BJ (cell line): ENCODE measurements around the gene PDZD4. TPM values are rescaled to one million over a fixed set of nuclear protein-coding genes. Genes with fewer than 3 reads are reported as not detected.

Source experiments
- CTCF ChIA-PET: fragments of 350-600 bp; formaldehyde crosslinking; extraction: SDS; loops from one replicate; lab custom pipeline; 2021; ENCODE audit warnings: antibody characterized with exemption, inconsistent platforms; lab: Yijun Ruan, JAX
- POLR2A ChIA-PET: fragments of 300-600 bp; sonication (Branson Sonifier 250); formaldehyde crosslinking; extraction: SDS; loops from one replicate; lab custom pipeline; 2021; ENCODE audit warnings: antibody characterized with exemption; lab: Charles Lee
- DNase-seq: peaks from one replicate; pipeline ENCODE4 v3.0.0-alpha.2; 2011; ENCODE audit warnings: low read depth
- H3K27me3 ChIP-seq: 2 replicates; pipeline ENCODE4 v1.6.0; 2011; ENCODE audit warnings: low read length; ENCODE audit not compliant: control insufficient read depth, insufficient read depth
- H3K36me3 ChIP-seq: 2 replicates; pipeline ENCODE4 v1.5.1; 2011; ENCODE audit warnings: low read length; ENCODE audit not compliant: control insufficient read depth, insufficient read depth
- H3K4me3 ChIP-seq: 2 replicates; pipeline ENCODE4 v1.5.1; 2011; ENCODE audit warnings: low read depth, mild to moderate bottlenecking, control low read depth, low read length
- polyA plus RNA-seq: library from polyadenylated mRNA; depleted of rRNA; stranded (reverse); fragments of >200 nt; gene quantifications from 2 replicates; pipeline ENCODE4 v1.2.3, GENCODE V29; 2011
- TF ChIP-seq, protein P1 (sequence below): IDR thresholded peaks from 2 replicates; pipeline ENCODE4 v1.5.1; 2011; ENCODE audit warnings: low read depth, mild to moderate bottlenecking, control low read depth, inconsistent platforms, low read length, moderate library complexity; ENCODE audit not compliant: insufficient read depth

PDZD4 gene
- polyA plus RNA-seq, 1 experiment = 0.82 TPM

DNA sequence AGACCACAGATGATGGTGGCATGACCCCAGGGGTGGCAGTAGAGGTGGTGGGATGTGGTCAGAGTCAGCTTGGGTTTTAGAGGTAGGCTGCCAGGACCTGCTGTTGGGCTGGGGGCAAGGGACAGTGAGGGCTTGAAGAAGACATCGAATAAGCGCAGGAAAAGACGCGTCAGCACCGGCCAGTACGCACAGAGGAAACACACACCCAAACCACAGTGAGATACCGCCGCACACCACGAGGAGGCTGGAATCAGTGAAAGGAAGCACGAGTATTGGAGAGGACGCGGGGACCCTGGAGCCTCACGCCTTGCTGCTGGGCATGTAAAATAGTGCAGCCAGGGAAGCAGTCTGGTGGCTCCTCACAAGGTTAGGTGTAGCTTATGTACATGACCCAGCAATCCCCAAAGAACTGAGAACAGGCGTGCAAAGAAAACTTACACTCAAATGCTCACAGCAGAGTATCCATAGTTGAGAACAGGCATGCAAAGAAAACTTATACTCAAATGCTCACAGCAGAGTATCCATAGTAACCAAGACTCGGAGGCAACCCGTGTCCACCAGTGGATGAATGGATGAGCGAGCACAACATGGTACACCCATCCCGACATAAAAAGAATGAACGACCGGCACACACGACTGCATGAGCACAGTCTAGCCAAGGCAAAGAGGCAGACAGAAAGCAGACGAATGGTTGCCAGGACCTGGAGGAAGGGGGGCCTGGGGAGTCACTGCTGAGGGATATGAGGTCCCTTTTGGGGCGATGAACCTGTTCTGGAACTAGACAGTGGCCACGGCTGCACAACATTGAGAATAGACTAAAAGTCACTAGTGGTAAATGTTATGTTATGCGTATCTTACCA, 13.3 kb downstream of the PDZD4 start:
- Histone ChIP-seq H3K27me3 (no peaks in the 10 kb centered on the region; the same call in 1 of the 2 replicates), H3K36me3 (no peaks in the 10 kb centered on the region), H3K4me3 (no peak overlapping the region)
- no peak for DNase-seq
- TF ChIP-seq, protein P1, sequence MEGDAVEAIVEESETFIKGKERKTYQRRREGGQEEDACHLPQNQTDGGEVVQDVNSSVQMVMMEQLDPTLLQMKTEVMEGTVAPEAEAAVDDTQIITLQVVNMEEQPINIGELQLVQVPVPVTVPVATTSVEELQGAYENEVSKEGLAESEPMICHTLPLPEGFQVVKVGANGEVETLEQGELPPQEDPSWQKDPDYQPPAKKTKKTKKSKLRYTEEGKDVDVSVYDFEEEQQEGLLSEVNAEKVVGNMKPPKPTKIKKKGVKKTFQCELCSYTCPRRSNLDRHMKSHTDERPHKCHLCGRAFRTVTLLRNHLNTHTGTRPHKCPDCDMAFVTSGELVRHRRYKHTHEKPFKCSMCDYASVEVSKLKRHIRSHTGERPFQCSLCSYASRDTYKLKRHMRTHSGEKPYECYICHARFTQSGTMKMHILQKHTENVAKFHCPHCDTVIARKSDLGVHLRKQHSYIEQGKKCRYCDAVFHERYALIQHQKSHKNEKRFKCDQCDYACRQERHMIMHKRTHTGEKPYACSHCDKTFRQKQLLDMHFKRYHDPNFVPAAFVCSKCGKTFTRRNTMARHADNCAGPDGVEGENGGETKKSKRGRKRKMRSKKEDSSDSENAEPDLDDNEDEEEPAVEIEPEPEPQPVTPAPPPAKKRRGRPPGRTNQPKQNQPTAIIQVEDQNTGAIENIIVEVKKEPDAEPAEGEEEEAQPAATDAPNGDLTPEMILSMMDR = no peak
- POLR2A ChIA-PET = no interaction called here
- CTCF ChIA-PET = interaction anchor here (0.9 kb wide), 1 partner anchor 131 kb away, joined by 3 read pairs; no protein-coding TSS in a partner anchor

- CTCF ChIA-PET = no interaction called here
- TF ChIP-seq, protein P1 = no peak
- POLR2A ChIA-PET = no interaction called here
- no peaks in the 10 kb centered on the region for H3K36me3 ChIP-seq
- H3K27me3 ChIP-seq = no peaks in the 10 kb centered on the region; the same call in 1 of the 2 replicates
- H3K4me3 ChIP-seq = no peak overlapping the region
- DNase-seq = no peak
These were observed 15.6 kb downstream of the PDZD4 start for GRCh38 chrX:153814591-153815315.

GRCh38 chrX:153813161-153813560, 17.2 kb downstream of the PDZD4 start:
- DNase-seq = no peak
- TF ChIP-seq, protein P1 = no peak
- CTCF ChIA-PET = interaction anchor here (0.9 kb wide), 1 partner anchor 24 kb away, joined by 3 read pairs; no protein-coding TSS in a partner anchor
- H3K36me3 ChIP-seq = no peaks in the 10 kb centered on the region
- no peaks in the 10 kb centered on the region; the same call in 1 of the 2 replicates for H3K27me3 ChIP-seq
- POLR2A ChIA-PET = no interaction called here
- H3K4me3 ChIP-seq = no peak overlapping the region

DNA sequence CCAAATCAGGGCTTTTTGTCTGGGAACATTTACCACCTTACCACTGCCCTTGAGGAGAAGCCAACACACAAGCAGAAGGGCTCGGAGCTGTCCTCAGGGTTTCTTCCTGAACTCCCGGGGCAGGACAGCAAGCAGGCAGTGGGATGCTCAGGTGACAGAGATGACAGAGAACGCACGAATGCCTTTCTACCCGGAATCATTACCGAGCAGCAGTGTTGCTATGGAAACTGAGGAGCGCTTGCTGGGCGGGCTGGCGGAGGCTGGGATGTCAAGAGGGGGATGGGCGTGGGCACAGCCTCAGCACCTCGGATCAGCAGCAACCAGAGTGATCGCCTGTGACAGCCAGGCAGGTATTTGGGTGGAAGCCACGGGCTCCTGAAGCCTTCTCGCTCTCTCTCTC, 18.1 kb downstream of the PDZD4 start:
- TF ChIP-seq, protein P1 = no peak
- Histone ChIP-seq H3K4me3 (no peak overlapping the region), H3K36me3 (no peaks in the 10 kb centered on the region), H3K27me3 (no peaks in the 10 kb centered on the region; the same call in 1 of the 2 replicates)
- CTCF ChIA-PET = interaction anchor here (0.9 kb wide), 1 partner anchor 23 kb away, joined by 3 read pairs; no protein-coding TSS in a partner anchor
- no peak for DNase-seq
- POLR2A ChIA-PET = no interaction called here

DNA sequence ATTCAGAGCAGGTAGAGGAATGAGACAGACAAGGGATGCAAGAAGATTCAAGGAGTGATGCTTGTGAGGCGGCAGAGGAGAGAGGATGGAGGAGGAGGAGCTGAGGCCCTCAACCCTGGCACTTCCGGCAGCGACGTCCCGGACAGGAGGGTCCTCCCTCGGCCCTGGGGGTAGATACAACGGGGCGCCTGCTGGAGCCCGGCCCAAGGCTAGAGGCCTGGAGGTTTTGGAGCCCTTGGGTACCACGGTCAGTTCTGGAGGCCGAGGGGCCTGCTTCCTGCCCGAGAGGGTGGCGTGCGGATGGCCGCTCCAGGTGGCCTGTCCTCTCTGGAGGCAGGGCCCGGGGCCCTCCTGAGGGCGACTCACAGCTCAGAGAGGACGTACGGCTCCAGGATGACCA, 22.4 kb downstream of the PDZD4 start:
- TF ChIP-seq, protein P1 = no peak
- H3K36me3 ChIP-seq = no peaks in the 10 kb centered on the region
- no peaks in the 10 kb centered on the region; the same call in 1 of the 2 replicates for H3K27me3 ChIP-seq
- CTCF ChIA-PET = no interaction called here
- POLR2A ChIA-PET = no interaction called here
- no peak overlapping the region for H3K4me3 ChIP-seq
- no peak for DNase-seq
